ENCODE measurements around the gene PLEKHA7.

GRCh38 chr11:16928044-16928443 lies 86.2 kb downstream of the PLEKHA7 start:
- TF ChIP-seq POLR2A (IDR thresholded peaks at IDR 0.05) = no peak
- no peak for TF ChIP-seq CTCF (IDR thresholded peaks at IDR 0.05)

Data from breast epithelium (tissue), 3 donors.